ENCODE data around the gene RCSD1.

Gene RCSD1

DNA sequence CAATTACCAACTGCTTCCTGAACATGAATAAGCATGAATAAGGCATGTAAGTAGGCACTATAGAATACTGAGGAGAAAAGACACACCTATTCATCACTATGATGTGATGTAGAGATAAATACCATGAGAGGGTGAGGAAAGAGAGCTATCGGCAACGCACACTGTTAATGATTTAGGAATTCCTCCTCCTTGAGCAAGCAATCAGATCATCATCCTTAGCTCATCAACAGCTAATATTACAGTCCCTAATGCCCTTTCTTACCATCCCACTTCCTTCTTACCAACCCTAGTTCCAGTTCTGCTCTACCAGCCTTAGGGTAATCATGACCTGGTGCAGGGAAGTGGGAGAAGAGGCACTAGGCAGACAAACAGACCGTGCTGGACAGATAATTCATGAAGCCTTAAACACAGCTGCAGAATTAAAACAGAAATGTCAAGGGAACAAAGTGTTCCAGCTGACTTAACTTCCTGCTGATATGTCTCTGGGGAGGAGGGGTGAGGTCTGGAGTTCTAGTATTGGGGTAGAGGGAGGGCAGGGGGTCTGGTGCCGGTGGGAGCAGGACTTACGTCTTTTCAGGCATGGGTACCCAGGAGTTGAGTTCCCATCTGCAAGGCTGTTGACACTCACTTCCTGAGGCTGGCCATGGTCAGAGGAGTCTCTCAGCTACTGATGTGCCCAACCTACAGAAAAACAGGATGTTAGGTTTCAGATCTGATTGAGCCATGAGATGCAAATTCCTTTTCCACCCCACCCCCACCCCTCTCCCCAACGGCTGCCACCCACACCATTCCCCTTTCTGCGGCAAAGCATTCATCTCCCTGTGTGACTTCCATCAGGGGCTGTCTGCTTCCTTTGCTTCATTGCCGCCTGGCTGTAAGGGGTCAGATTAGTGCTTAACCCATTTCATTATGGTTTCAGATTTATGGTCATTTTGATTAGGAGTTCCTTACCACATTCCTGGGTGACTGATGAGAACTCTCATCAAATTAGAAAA lies 12.6 kb upstream of the RCSD1 start:
- DNase-seq (ENCODE audit: low read depth in 4 of 4, low spot score in 1 of 4): no peak

DNA sequence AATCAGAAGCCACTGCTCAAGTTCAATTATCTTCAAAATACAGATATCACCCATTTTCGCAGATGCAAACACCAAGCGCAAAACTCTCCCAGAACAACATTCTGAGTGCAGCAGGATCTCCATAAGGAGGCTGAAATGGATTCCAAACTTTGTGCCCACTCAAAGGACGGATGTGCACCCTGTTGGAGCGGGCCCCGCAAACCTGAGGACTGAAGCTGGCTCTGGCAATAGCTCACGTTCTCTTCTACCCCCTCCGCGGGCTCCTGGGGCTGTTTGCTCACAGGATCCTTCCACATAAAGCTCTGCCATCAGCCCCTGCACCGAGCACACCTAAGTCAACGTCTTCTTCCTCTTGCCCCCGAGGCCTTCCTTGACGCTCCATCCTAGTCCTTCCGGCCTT lies 11.7 kb upstream of the RCSD1 start:
- DNase-seq (ENCODE audit: low read depth in 4 of 4, low spot score in 1 of 4): no peak

DNA sequence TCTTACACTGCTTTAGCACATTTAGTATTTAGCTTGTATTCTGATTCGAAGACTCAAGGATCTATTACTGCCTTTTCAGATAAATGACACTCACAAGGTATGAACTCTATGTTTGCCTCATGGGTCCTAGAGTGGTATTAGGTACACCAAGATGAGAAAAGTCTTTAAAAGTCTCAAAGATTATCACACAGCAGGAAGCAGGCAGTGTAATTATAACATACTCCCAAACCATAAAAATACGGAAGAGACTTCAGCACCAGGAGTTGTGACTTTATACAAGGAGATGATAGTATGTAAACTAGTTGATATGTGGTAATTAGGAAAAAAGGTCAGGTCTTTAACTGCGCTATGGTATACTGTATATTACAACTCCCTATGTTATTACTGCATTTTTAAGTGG lies 11.2 kb upstream of the RCSD1 start:
- DNase-seq (ENCODE audit: low read depth in 4 of 4, low spot score in 1 of 4): no peak

DNA sequence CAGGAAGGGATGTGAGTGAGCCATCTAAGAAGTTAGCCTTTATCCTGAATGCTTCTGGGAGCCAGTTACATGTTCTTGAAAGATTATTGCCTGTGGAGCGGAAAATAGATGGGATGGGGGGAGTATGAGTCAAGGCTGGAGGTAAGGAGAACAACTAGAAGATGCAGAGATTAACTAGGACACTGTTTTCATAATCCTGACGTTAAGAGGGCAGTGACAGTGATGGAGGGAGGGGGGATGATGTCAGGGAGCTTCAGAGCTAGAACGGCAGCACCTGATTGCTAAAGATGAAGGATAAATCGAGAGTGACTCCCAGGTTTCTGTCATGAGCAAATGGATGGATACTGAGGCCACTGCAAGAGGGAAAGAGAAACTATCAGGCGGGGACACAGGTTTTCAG lies 10.0 kb upstream of the RCSD1 start:
- DNase-seq (ENCODE audit: low read depth in 4 of 4, low spot score in 1 of 4): no peak

DNA sequence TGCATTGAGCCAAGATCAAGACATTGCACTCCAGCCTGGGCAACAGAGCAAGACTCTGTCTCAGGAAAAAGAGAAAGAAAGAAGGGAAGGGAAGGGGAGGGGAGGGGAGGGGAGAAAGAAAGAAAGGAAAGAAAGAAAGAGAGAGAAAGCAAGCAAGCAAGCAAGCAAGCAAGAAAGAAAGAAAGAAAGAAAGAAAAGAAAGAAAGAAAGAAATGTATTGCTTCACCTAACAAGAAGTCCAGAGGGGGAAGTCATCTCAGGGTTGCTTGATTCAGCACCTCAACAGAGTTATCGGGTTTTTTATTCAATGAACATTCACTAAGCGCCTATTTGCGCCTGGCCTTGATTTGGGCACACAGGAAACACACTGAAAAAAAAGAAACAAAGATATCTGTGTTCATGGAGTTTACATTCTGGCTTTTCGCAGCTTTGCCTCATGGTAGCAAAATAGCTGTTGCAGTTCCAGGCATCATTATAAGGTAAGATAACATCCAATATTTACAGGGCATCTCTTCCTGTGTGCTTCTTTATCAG lies 8.2 kb upstream of the RCSD1 start:
- no peak for DNase-seq (ENCODE audit: low read depth in 4 of 4, low spot score in 1 of 4)

DNA sequence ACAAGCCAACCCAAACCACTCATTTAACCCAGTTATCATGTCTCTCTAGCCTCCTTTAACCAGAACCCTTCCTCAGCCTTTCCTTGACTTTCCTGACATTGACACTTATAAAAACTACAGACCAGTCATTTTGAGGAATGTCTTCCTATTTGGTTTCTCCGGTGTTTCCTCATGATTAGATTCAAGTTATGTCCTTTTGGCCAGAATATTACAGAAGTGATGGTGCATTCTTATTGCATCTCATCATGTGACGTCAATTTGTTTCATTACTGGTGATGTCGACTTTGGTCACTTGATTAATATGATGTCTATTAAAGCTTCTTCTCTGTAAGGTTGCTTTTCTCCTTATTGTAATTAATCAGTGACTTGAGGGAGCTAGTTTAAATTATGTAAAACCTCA lies 6.1 kb upstream of the RCSD1 start:
- no peak for DNase-seq (ENCODE audit: low read depth in 4 of 4, low spot score in 1 of 4)

DNA sequence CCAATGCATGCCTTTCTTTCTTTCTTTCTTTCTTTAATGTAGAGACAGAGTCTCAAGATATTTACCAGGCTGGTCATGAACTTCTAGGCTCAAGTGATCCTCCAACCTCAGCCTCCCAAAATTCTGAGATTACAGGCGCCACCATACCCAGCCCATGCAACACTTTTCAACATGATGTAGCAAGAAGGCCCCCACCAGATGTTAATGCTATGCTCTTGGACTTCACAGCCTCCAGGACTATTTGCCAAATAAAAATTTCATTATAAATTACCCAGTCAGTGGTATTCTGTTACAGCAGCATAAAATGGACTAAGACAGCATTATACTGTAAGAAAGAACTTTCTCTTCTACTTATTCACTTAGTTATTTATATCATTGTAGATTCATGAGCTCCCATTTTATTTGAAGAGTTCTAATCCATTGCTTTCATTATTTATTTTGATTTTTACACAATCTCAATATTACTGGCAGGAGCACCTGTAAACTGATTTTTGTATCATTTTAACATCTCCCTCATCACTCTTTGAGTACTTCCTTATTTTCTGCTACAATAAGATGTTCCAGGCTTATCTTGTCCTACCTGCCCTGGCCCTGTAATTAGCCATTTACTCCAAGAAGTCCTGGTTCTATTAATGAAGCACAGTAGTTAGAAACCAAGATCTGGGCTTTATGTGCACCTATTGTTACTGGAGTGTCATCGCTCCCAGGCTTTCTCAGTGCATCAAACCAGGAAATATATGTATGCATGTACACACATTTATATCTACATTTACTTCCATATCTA lies 4.8 kb upstream of the RCSD1 start:
- no peak for DNase-seq (ENCODE audit: low read depth in 4 of 4, low spot score in 1 of 4)

DNA sequence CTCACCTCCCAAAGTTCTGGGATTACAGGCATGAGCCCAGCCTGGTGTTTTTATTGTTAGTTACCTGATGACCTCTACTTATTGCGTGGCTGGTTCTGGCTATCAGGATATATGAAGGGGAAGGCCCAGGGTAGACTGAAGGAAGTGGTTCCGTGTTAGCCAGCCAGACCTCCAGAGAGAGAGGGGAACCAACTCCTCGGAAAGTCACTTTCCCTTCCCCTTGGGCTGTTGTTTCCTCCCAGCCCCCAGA lies 2.5 kb upstream of the RCSD1 start:
- no peak for DNase-seq (ENCODE audit: low read depth in 4 of 4, low spot score in 1 of 4)

DNA sequence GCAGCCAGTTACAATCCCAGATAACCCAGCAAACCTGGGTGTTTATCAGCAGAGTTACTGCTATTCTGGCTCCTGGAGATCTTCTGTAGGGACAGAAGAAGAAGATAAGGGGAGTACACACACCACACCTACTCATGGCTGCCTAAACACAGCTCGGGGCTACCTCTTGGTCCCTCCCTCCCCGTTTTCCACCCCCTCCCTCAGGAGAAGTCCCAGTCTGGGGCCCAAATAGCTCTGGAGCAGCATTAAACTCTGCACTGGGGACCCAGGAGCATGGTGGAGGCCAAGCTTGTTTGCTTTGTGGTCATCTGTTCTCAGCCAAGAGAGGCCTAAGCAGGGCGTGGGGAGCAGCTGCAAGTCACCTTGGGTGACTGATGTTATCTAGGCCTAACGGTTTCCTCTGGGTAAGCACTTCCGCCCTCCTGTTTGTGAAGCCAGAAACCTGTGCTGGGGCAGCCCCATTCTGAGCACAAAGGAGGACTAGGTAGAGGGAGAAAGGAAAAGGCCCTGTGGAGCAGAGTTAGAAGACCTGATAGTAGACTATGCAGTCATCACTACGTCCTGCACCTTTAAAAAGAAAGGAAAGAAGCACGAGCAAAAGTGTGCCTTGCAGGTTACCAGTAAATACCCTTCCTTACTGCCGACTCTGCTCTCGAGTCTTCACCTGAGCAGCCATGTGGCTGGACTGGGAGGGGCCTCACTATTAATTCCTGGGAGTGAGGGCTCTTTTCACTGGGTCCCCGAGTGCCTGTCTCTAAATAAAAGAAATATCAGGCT lies 2.0 kb upstream of the RCSD1 start:
- peak in 3 of 4 experiments; percentile 53 to 63 (median 57) for DNase-seq (ENCODE audit: low read depth in 4 of 4, low spot score in 1 of 4)

DNA sequence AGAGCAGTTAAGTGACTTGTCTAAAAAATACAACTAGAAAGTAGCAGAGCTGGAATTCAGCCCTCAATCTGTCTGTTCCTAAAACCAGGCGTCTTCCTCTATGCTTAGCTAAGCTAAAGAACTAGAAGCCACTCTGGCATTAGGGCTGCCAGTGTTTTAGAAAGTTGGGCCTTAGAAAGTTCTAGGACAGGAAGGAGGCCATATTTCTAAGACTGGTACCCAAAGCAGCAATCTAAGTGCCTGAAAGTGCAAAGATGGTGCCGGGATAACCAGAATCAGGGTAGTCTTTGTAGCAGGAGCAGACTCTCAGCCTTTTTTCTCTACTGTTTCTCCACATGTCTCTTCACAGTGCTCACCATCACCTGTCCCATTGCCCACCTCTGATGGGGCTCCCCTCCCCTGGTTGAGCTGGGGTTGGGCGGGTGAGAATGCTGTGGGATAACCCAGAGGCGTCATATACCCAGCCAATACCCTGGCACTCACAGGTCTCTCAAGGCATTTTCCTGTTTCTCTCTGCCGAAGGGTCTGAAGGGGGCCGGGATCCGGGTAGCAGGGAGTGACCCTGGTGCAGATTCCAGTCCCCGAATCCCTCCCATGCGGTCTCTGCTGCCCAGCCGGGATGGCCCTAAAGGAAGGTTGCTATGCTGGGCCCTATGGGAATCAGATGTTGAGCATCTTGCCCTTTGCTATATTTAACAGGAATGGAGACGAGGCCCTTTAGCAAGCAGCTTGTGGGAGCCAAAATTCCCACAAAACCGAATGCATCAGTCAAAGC lies 1.1 kb upstream of the RCSD1 start:
- DNase-seq (ENCODE audit: low read depth in 4 of 4, low spot score in 1 of 4): no peak

DNA sequence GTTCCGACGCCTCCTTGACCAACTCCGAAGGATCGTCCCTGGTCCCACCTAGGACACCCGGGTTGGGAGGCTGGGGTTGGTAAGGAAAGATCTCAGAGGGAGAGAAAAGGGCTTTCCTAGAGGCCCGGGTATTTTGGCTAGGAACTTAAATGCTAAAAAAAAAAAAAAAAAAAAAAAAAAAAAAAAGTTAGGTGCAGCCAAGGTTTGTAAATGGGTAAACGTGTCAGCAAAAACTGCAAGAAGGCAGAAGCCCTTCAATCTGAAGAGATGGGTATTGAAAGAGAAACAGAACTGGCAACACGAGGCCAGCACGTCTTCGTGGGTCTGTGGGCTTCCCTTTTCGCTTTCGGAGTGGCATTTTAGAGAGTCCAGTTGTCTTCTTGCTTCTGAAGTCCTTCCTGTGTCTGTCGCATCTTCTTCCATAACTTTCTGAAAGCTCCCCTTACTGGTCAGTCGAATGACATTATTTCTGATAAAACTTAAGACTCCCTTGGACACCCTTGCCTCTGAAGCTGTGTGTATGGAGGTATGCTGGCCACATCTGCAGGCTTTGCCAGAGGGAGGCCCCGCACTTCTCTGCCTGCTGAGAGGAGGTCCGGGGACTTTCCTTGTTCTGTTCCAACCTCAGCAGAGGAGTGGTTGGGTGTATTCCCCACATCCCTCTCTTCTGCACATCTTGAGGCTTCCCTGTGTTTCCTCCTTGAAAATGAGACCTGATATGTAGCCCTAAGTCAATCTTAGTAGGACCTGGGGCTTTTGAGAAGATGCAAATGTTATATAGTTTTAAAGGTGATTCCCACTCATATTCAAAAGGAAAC lies 745 bp downstream of the RCSD1 start:
- DNase-seq (ENCODE audit: low read depth in 4 of 4, low spot score in 1 of 4): no peak

DNA sequence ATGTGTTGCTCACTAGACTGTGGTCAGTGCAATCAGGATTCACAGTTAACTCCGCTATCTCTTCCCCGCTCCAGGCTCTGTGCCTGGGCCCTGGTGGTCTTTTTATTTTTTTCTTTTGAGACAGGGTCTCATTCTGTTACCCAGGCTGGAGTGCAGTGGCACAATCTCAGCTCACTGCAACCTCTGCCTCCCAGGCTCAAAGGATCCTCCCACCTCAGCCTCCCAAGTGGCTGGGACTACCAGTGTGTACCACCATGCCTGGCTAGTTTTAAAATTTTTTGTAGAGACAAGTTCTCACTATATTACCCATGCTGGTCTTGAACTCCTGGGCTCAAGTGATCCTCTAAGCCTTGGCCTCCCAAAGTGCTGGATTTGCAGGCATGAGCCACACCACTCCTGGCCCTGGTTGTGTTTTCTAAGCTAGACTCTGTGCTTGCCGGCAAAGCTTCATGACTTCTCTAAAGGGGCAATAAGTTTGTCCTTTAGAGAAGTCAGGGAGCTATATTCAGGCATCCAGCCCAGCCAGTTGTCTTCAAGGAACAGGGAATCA lies 1.4 kb downstream of the RCSD1 start:
- DNase-seq (ENCODE audit: low read depth in 4 of 4, low spot score in 1 of 4): no peak

DNA sequence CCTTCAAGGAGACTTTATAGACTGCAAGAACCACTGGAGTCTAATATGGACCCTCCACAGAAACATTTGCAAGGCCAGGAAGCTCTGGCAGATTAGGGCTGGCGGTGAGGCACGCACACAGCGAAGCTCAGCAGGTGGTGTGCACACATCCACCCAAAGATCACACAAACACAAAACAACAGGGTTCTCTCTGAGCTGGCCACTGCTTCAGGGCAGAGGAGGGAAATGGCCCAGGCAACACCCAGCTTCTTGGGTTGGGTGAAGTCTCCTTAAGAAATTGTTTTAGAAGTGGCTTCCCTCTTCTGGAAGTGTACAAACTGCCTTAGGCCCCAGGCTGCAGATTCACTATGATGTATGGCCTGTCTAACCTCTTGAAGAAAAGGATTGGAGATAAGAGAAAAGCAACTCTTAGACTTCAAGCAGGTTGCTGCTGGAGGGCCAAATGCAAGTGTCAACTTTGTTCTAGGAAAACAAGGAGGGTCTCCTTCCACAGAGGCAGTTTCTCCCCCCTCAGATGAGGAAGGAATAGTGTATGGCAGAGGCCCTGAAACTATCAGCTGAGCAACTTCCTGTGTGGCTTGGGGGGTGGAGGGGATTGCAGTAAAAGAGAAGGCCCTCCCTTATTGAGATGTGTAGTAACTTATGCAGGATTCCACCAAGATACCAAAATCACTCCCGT lies 2.0 kb downstream of the RCSD1 start:
- no peak for DNase-seq (ENCODE audit: low read depth in 4 of 4, low spot score in 1 of 4)

DNA sequence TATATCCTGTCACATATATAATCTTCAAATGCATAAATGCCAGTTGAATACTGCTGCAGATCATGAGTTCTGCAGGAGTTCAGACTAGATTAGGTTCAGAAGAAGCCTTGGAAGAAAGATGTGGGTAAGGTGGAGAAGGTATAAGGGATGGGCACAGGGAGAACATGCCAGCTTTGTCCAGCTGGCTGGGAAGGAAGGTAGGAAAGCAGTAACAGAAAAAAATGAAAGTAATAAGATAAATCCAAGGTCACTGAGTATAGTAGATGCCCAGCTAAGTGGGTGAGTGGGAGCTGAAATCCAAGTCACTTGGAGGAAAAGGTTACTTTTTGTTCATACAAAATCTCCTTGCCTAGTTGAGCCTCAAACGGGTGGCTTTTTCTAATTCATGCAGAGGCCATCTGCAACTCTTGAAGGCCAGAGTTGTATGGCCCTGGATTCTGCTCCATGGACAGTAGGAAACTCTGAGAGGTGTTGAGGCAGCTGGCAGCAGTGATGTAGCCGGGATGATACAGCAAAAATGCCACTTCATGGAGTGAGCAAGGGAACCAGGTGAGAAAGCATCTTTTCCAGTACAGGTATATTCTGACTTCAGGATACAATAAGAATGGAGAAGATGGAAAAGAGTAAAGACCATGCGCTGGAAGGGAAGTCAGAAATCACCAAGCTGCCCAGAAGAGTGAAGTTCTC lies 3.4 kb downstream of the RCSD1 start:
- DNase-seq (ENCODE audit: low read depth in 4 of 4, low spot score in 1 of 4): no peak

DNA sequence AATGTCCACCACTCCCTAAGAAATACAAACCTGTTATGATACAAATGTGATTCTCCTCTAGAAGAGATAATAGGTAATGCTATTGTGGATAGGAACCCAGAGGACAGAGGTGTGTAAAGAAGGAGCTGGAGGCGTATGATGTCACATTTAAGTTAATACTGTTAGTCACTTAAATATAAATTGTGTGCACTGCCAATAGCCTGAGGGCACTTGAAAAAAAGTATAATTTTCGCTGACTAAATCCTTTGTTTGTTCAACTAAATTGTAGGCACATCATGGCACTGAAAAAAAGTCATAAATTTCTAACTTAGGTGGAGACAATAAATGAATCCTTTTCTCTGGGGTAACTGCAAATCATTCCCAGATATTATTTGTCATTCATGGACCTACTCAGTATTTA lies 4.4 kb downstream of the RCSD1 start:
- no peak for DNase-seq (ENCODE audit: low read depth in 4 of 4, low spot score in 1 of 4)

DNA sequence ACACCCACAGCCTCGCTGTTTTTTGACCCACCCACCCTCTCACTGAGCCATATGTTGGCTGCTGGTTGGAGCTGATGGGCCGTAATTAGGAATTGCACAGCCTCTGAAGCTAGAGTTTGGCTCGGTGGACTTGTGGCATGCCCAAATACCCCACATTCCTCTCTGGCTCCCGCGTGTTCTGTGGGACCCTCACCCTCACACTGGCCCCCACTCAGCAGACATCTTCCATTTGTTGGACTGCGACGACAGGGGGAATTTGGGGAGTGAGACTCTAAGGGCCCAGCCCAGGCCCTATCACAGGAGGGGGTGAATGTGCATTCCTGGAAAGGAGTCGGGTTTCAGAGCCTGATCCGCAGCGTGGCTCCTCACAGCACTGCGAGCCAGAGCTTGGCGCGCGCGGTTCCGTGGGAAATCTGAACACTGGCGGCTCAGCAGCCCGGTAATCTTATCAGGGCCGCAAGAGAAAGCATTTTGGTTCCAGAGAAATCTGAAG lies 5.2 kb downstream of the RCSD1 start:
- DNase-seq (ENCODE audit: low read depth in 4 of 4, low spot score in 1 of 4): no peak

DNA sequence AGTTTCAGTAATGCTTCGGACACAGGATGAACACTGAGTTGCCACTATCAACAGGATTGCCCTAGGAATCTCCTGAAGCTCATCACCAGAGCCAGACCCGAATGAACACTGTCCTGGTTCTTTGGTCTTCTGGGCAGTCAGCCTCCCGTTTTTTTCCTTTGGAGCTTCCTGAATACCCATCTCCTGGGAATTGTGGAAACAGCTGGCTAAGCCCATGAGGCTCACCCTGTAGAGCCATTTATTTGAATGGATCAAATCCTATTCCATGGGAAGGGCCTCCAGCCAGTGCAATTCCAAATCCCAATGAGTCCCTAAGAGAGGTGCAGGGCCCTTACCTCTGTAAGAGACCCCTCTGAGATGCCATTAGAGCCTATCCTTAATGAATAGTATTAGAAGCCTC lies 5.9 kb downstream of the RCSD1 start:
- no peak for DNase-seq (ENCODE audit: low read depth in 4 of 4, low spot score in 1 of 4)

DNA sequence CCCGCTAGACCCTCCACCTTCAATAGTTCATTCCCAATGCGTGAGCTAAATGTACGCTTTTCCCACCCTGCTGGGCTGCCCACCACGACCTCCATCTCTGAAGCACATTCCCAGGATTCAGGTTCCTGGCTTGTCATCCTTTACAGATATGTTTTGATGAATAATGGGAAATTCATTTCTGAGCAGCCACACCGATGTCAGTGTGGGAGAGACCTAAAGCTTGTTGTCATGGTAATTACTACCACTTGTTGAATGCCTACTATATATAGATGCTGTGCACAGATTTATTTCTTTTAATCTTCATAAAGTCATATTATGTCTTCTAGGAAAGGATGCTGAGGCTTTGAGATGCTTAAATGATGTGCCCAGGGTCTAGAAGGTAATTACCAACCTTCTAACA lies 8.0 kb downstream of the RCSD1 start:
- DNase-seq (ENCODE audit: low read depth in 4 of 4, low spot score in 1 of 4): no peak

Measured in stimulated activated CD4-positive, alpha-beta T cell treated with anti-CD3 and anti-CD28 coated beads, Interleukin-1b, Interleukin-23, amount 100 ng/mL, for 24 hours (primary cell).